Suprapubic skin (tissue), 4 donors: Measurements from ENCODE around the gene PAH. TPM values are rescaled to one million over a fixed set of nuclear protein-coding genes. Genes with fewer than 3 reads are reported as not detected.

Experiments
- DNase-seq, 2 donors: peaks; one replicate each; pipeline ENCODE4 v3.0.0-alpha.2; 2019; ENCODE audit warnings: low spot score in 2 of 2
- H3K27ac ChIP-seq: fragments of 200-600 bp; sonication (generic); one replicate; pipeline ENCODE4 v1.5.1; 2019
- H3K27me3 ChIP-seq: fragments of 200-600 bp; sonication (generic); one replicate; pipeline ENCODE4 v1.5.1; 2019
- H3K36me3 ChIP-seq: fragments of 200-600 bp; sonication (generic); one replicate; pipeline ENCODE4 v1.5.1; 2019
- H3K4me1 ChIP-seq: fragments of 200-600 bp; sonication (generic); one replicate; pipeline ENCODE4 v1.5.1; 2019
- H3K4me3 ChIP-seq: fragments of 200-600 bp; sonication (generic); one replicate; pipeline ENCODE4 v1.5.1; 2019; ENCODE audit warnings: mild to moderate bottlenecking
- H3K9me3 ChIP-seq: fragments of 200-600 bp; sonication (generic); one replicate; pipeline ENCODE4 v1.5.1; 2019
- EP300 ChIP-seq: sonication (generic); formaldehyde crosslinking; IDR thresholded peaks from one replicate; pipeline ENCODE4 v1.6.1; 2017; ENCODE audit warnings: antibody characterized with exemption
- POLR2A ChIP-seq, 2 donors: fragments of 450-650 bp; IDR thresholded peaks; one replicate each; pipeline ENCODE4 v1.6.1; 2017; ENCODE audit warnings: antibody characterized with exemption in 2 of 2, mild to moderate bottlenecking in 2 of 2, moderate library complexity in 2 of 2
- POLR2AphosphoS5 ChIP-seq, 3 donors: sonication (generic); formaldehyde crosslinking; IDR thresholded peaks; one replicate each; pipeline ENCODE4 v1.6.1; 2017; ENCODE audit warnings: antibody characterized with exemption in 3 of 3
- WGBS: methylation state at CpG from one replicate; pipeline ENCODE4 v1.1.5; 2018; 5-methylcytosine and 5-hydroxymethylcytosine counted together
- total RNA-seq, 4 donors: library from RNA; depleted of rRNA; stranded (reverse); fragments of >200 nt; gene quantifications; one replicate each; pipeline ENCODE4 v1.1.0, GENCODE V29; 2016
- TF ChIP-seq, protein P1 (sequence below), 2 donors: fragments of 200-600 bp in 1 of 2; fragments of 450-650 bp in 1 of 2; sonication (generic) in 1 of 2; IDR thresholded peaks; one replicate each; pipeline ENCODE4 v1.5.1; 2016 to 2019; ENCODE audit warnings: antibody characterized with exemption in 2 of 2, mild to moderate bottlenecking in 1 of 2, moderate library complexity in 1 of 2

Gene PAH
- total RNA-seq, 4 donors from 2014 or later, result 1.5 TPM; not detected in 3

DNA sequence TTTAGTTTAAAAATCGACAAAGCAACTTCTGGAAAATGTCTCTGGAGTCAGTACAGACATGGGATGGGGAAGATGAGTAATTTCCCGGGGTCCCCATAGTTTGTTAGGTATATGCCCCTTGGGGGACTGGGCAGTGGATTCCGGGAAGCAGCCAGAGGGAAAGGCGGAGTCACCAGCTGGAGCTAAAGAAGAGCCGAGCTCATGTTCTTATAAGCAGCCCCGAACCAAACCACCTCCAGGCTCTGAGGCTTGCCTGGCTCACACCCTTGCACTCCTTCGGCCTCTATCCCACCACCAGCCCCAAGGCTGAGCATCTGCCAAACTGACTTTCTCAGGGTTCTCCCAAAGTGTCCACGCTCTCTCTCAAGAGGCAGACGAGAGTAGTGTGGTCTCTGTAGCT is 117.8 kb downstream of the PAH start:
- Histone ChIP-seq H3K4me1 (no peaks in the 10 kb centered on the region), H3K36me3 (no peaks in the 10 kb centered on the region), H3K27ac (no peak overlapping the region), H3K9me3 (no peaks in the 10 kb centered on the region), H3K27me3 (no peaks in the 10 kb centered on the region), H3K4me3 (no peak overlapping the region)
- WGBS, result 64% methylated on average over 9 of the region's 9 CpGs
- DNase-seq, result no peak
- TF ChIP-seq POLR2AphosphoS5 (IDR thresholded peaks at IDR 0.05) (no peak), EP300 (no peak), POLR2A (IDR thresholded peaks at IDR 0.05) (no peak)
- TF ChIP-seq, protein P1, sequence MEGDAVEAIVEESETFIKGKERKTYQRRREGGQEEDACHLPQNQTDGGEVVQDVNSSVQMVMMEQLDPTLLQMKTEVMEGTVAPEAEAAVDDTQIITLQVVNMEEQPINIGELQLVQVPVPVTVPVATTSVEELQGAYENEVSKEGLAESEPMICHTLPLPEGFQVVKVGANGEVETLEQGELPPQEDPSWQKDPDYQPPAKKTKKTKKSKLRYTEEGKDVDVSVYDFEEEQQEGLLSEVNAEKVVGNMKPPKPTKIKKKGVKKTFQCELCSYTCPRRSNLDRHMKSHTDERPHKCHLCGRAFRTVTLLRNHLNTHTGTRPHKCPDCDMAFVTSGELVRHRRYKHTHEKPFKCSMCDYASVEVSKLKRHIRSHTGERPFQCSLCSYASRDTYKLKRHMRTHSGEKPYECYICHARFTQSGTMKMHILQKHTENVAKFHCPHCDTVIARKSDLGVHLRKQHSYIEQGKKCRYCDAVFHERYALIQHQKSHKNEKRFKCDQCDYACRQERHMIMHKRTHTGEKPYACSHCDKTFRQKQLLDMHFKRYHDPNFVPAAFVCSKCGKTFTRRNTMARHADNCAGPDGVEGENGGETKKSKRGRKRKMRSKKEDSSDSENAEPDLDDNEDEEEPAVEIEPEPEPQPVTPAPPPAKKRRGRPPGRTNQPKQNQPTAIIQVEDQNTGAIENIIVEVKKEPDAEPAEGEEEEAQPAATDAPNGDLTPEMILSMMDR (IDR thresholded peaks at IDR 0.05), result no peak

DNA sequence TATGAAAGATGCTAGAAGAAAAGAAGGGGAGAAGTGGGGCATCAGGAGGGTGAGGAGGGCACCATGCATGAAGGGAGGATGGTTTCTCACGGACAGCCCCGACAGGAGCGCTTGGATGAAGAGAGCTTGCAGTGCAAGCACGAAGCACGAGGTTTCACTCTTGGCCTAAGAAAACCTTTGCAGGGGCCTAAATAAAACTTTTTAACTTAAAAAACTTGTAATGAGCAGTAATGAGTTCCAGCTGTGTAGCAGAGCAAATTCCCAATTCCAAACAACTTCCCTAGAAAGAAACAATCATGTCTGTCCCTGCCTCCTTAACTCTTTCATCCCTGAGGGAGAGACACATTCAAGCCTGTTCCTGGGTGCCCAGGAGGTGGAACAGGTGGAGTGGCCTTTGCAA is 119.5 kb downstream of the PAH start:
- H3K27me3 ChIP-seq, result no peaks in the 10 kb centered on the region
- H3K4me1 ChIP-seq, result no peaks in the 10 kb centered on the region
- H3K27ac ChIP-seq, result no peak overlapping the region
- DNase-seq, result no peak
- 53% methylated on average over 5 of the region's 5 CpGs for WGBS
- no peak for TF ChIP-seq POLR2A (IDR thresholded peaks at IDR 0.05)
- TF ChIP-seq, protein P1 (IDR thresholded peaks at IDR 0.05), result no peak
- no peak for TF ChIP-seq POLR2AphosphoS5 (IDR thresholded peaks at IDR 0.05)
- TF ChIP-seq EP300, result no peak
- no peaks in the 10 kb centered on the region for H3K36me3 ChIP-seq
- no peaks in the 10 kb centered on the region for H3K9me3 ChIP-seq
- no peak overlapping the region for H3K4me3 ChIP-seq

DNA sequence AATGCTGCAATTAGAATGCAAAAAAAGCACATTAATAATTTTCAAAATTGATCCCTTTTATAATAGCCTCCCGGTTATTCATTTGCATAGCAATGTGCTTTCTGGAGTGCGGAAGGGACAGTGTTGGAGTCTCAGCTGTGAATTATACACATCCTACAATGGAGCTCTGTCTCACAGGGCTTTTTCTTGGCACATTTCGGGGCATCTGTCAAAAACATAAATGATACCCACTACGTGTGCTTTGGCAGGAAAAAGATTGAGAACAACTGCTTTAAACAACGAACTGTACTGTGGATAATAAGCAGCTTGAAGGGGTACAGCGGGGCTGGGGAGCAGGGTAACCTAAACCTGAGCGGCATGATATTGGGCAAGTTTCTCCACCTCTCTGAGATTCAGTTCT is 123.1 kb downstream of the PAH start:
- H3K36me3 ChIP-seq, result no peaks in the 10 kb centered on the region
- WGBS, result 74% methylated on average over 7 of the region's 7 CpGs
- H3K4me3 ChIP-seq, result no peak overlapping the region
- DNase-seq, result no peak
- no peak overlapping the region for H3K27ac ChIP-seq
- no peaks in the 10 kb centered on the region for H3K9me3 ChIP-seq
- no peaks in the 10 kb centered on the region for H3K27me3 ChIP-seq
- H3K4me1 ChIP-seq, result no peaks in the 10 kb centered on the region
- TF ChIP-seq POLR2A (IDR thresholded peaks at IDR 0.05) (no peak), EP300 (no peak), POLR2AphosphoS5 (IDR thresholded peaks at IDR 0.05) (no peak)
- TF ChIP-seq, protein P1 (IDR thresholded peaks at IDR 0.05), result no peak

Other genes with a start within 250 kb of the PAH start
- not detected for gene ASCL1, start 40.4 kb upstream of the PAH start, total RNA-seq